H9 (cell line): ENCODE measurements around the gene CASK. TPM values are rescaled to one million over a fixed set of nuclear protein-coding genes. Genes with fewer than 3 reads are reported as not detected.

Experiments
- DNase-seq: peaks from one replicate; pipeline ENCODE4 v3.0.0-alpha.2; 2017
- H2AFZ ChIP-seq: one replicate; pipeline ENCODE4 v1.6.1; 2013; ENCODE audit warnings: mild to moderate bottlenecking, low read length, control low read depth, moderate library complexity
- H2AK5ac ChIP-seq: 2 replicates; pipeline ENCODE4 v1.6.1; 2013; ENCODE audit warnings: low read length, control low read depth, mixed read lengths; ENCODE audit not compliant: insufficient read length
- H2BK120ac ChIP-seq: one replicate; pipeline ENCODE4 v1.6.1; 2013; ENCODE audit warnings: low read depth, mild to moderate bottlenecking, low read length, control low read depth, inconsistent platforms; ENCODE audit not compliant: poor library complexity, severe bottlenecking
- H2BK12ac ChIP-seq: 2 replicates; pipeline ENCODE4 v1.6.1; 2013; ENCODE audit warnings: low read length, control low read depth, mixed read lengths, low read depth; ENCODE audit not compliant: insufficient read length
- H2BK15ac ChIP-seq: 2 replicates; pipeline ENCODE4 v1.6.1; 2013; ENCODE audit warnings: low read depth, low read length, control low read depth
- H2BK20ac ChIP-seq: one replicate; pipeline ENCODE4 v1.6.1; 2013; ENCODE audit warnings: low read depth, mild to moderate bottlenecking, low read length, control low read depth, inconsistent platforms; ENCODE audit not compliant: poor library complexity, severe bottlenecking
- H2BK5ac ChIP-seq: 2 replicates; pipeline ENCODE4 v1.6.1; 2013; ENCODE audit warnings: low read length, control low read depth, mixed read lengths; ENCODE audit not compliant: insufficient read length
- H3K14ac ChIP-seq: 2 replicates; pipeline ENCODE4 v1.6.1; 2013; ENCODE audit warnings: low read length, control low read depth; ENCODE audit not compliant: insufficient read depth
- H3K18ac ChIP-seq: 2 replicates; pipeline ENCODE4 v1.6.1; 2013; ENCODE audit warnings: low read depth, mild to moderate bottlenecking, mixed read lengths, low read length, control low read depth; ENCODE audit not compliant: insufficient read length
- H3K23ac ChIP-seq: 2 replicates; pipeline ENCODE4 v1.6.1; 2013; ENCODE audit warnings: low read length, control low read depth, mixed read lengths, low read depth; ENCODE audit not compliant: insufficient read length
- H3K23me2 ChIP-seq: 2 replicates; pipeline ENCODE4 v1.6.1; 2013; ENCODE audit warnings: low read depth, mild to moderate bottlenecking, mixed read lengths, low read length, control low read depth; ENCODE audit not compliant: insufficient read length, poor library complexity, severe bottlenecking
- H3K27ac ChIP-seq: 2 replicates; pipeline ENCODE4 v1.5.1; 2013; ENCODE audit warnings: low read length, control low read depth, mixed read lengths, low read depth; ENCODE audit not compliant: insufficient read length
- H3K27me3 ChIP-seq: 2 replicates; pipeline ENCODE4 v1.6.1; 2013; ENCODE audit warnings: low read length, control low read depth, inconsistent platforms; ENCODE audit not compliant: insufficient read depth
- H3K4ac ChIP-seq: 2 replicates; pipeline ENCODE4 v1.6.1; 2013; ENCODE audit warnings: low read depth, mild to moderate bottlenecking, control low read depth, inconsistent platforms, low read length, moderate library complexity
- H3K4me1 ChIP-seq: 2 replicates; pipeline ENCODE4 v1.6.1; 2013; ENCODE audit warnings: low read length, control low read depth, inconsistent platforms; ENCODE audit not compliant: insufficient read depth
- H3K4me2 ChIP-seq: 2 replicates; pipeline ENCODE4 v1.6.1; 2013; ENCODE audit warnings: low read length, control low read depth, mixed read lengths; ENCODE audit not compliant: insufficient read length, insufficient read depth
- H3K56ac ChIP-seq: 2 replicates; pipeline ENCODE4 v1.6.1; 2013; ENCODE audit warnings: low read depth, mild to moderate bottlenecking, mixed read lengths, low read length, control low read depth; ENCODE audit not compliant: insufficient read length
- H3K79me1 ChIP-seq: 2 replicates; pipeline ENCODE4 v1.6.1; 2013; ENCODE audit warnings: low read depth, mild to moderate bottlenecking, moderate library complexity, low read length, control low read depth, inconsistent platforms; ENCODE audit not compliant: insufficient read depth, poor library complexity, severe bottlenecking
- H3K79me2 ChIP-seq: 2 replicates; pipeline ENCODE4 v1.6.1; 2013; ENCODE audit warnings: low read length, control low read depth, inconsistent platforms; ENCODE audit not compliant: insufficient read depth
- H3K9ac ChIP-seq: 2 replicates; pipeline ENCODE4 v1.6.1; 2013; ENCODE audit warnings: low read length, control low read depth, mixed read lengths; ENCODE audit not compliant: insufficient read length; ENCODE audit errors: extremely low read depth
- H3K9me3 ChIP-seq: one replicate; pipeline ENCODE4 v1.6.1; 2013; ENCODE audit warnings: low read depth, low read length, inconsistent platforms; ENCODE audit not compliant: control insufficient read depth
- H3T11ph ChIP-seq: one replicate; pipeline ENCODE4 v1.6.1; 2013; ENCODE audit warnings: mild to moderate bottlenecking, low read length, control low read depth, inconsistent platforms
- H4K20me1 ChIP-seq: one replicate; pipeline ENCODE4 v1.6.1; 2013; ENCODE audit not compliant: control insufficient read depth, insufficient read length, insufficient read depth
- H4K5ac ChIP-seq: 2 replicates; pipeline ENCODE4 v1.6.1; 2013; ENCODE audit warnings: low read depth, mild to moderate bottlenecking, mixed read lengths, low read length, control low read depth; ENCODE audit not compliant: insufficient read length
- H4K8ac ChIP-seq: replicated peaks from 2 replicates; pipeline ENCODE4 v1.6.1; 2013; ENCODE audit warnings: low read length, control low read depth, mixed read lengths, low read depth; ENCODE audit not compliant: insufficient read length
- H4K91ac ChIP-seq: 2 replicates; pipeline ENCODE4 v1.6.1; 2013; ENCODE audit warnings: low read depth, mild to moderate bottlenecking, moderate library complexity, mixed read lengths, low read length, control low read depth; ENCODE audit not compliant: insufficient read length
- H3K27ac Mint-ChIP-seq, 3 experiments: 2 replicates in 2 of 3; 3 replicates in 1 of 3; pipeline ENCODE4 v1.8.0; 2020 to 2021; ENCODE audit warnings: mixed read lengths in 3 of 3, mild to moderate bottlenecking in 1 of 3, moderate library complexity in 1 of 3
- H3K27me3 Mint-ChIP-seq: 2 replicates; pipeline ENCODE4 v1.8.0; 2021; ENCODE audit warnings: low read depth, mild to moderate bottlenecking, moderate library complexity, mixed read lengths
- H3K36me3 Mint-ChIP-seq, 3 experiments: 2 replicates in 2 of 3; 3 replicates in 1 of 3; pipeline ENCODE4 v1.8.0; 2020 to 2021; ENCODE audit warnings: low read depth in 3 of 3, mixed read lengths in 3 of 3; ENCODE audit not compliant: insufficient read depth in 1 of 3
- H3K4me1 Mint-ChIP-seq, 2 experiments: 2 replicates each; pipeline ENCODE4 v1.8.0; 2020; ENCODE audit warnings: mixed read lengths in 2 of 2
- H3K4me3 Mint-ChIP-seq, 2 experiments: 2 replicates in 1 of 2; 3 replicates in 1 of 2; pipeline ENCODE4 v1.8.0; 2020 to 2021; ENCODE audit warnings: mild to moderate bottlenecking in 2 of 2, mixed read lengths in 2 of 2, moderate library complexity in 1 of 2
- H3K9me3 Mint-ChIP-seq, 2 experiments: 2 replicates in 1 of 2; 3 replicates in 1 of 2; pipeline ENCODE4 v1.8.0; 2020; ENCODE audit warnings: mild to moderate bottlenecking in 2 of 2, mixed read lengths in 2 of 2, moderate library complexity in 1 of 2
- WGBS: extraction: QIAGEN DNeasy Blood & Tissue Kit; methylation state at CpG from one replicate; pipeline ENCODE4 v1.1.7; 2013; ENCODE audit warnings: missing lambda C conversion rate, low lambda C conversion rate, mixed read lengths; ENCODE audit not compliant: insufficient read length; ENCODE audit errors: extremely low coverage; 5-methylcytosine and 5-hydroxymethylcytosine counted together
- total RNA-seq: library from RNA; stranded (reverse); gene quantifications from 2 replicates; pipeline ENCODE4 v1.2.1, GENCODE V29; 2021
- TF ChIP-seq, protein P1 (sequence below): fragments of 200-600 bp; sonication (generic); conservative IDR thresholded peaks from 3 replicates; pipeline ENCODE4 v1.8.0; 2021; ENCODE audit warnings: antibody characterized with exemption, mild to moderate bottlenecking

Gene CASK
- total RNA-seq, 1 experiment from 2014 or later, result 44.1 TPM

DNA sequence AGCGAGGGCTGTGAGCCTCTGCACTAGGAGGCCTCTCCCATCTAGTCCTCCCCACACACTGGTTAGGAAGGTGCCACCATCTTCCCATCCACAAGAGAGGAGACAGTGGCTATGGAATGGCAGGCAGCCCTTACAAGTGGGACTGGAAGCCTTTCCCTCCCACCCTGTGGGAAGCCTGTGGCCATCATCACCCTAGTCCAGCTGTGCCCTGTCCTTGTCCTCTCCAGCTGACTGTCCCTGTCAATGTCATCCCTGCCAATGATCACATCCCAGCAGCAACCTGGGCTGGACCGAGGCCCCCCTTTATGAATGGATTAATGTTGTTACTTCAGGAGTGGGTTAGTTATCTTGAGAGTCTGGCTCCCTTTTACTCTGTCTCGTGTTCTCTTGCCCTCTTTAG lies 423.4 kb downstream of the CASK start:
- Mint-ChIP-seq H3K27ac (no peak overlapping the region), H3K36me3 (peaks cover 1 to 5% (median 3%) of the 10 kb centered on the region in 3 experiments; a peak in 4 of 7 replicates)
- no CpG with 5 or more reads among the region's 3 CpGs for WGBS

More for the DNA sequence above, 423.4 kb downstream of the CASK start:
- H2AK5ac ChIP-seq, result no peak overlapping the region
- Mint-ChIP-seq H3K4me1 (no peaks in the 10 kb centered on the region), H3K9me3 (peaks cover 55 to 67% of the 10 kb centered on the region in 2 experiments), H3K27me3 (no peaks in the 10 kb centered on the region), H3K4me3 (no peak overlapping the region)
- H3K4me1 ChIP-seq, result no peaks in the 10 kb centered on the region
- H4K91ac ChIP-seq, result no peak overlapping the region
- no peak overlapping the region for H4K8ac ChIP-seq
- H2AFZ ChIP-seq, result no peak overlapping the region
- DNase-seq, result no peak
- no peak overlapping the region for H3K4me2 ChIP-seq
- no peak overlapping the region for H2BK12ac ChIP-seq
- H3T11ph ChIP-seq, result no peak overlapping the region
- no peaks in the 10 kb centered on the region for H3K27me3 ChIP-seq
- no peaks in the 10 kb centered on the region for H3K79me2 ChIP-seq
- no peak overlapping the region for H3K23ac ChIP-seq
- TF ChIP-seq, protein P1, sequence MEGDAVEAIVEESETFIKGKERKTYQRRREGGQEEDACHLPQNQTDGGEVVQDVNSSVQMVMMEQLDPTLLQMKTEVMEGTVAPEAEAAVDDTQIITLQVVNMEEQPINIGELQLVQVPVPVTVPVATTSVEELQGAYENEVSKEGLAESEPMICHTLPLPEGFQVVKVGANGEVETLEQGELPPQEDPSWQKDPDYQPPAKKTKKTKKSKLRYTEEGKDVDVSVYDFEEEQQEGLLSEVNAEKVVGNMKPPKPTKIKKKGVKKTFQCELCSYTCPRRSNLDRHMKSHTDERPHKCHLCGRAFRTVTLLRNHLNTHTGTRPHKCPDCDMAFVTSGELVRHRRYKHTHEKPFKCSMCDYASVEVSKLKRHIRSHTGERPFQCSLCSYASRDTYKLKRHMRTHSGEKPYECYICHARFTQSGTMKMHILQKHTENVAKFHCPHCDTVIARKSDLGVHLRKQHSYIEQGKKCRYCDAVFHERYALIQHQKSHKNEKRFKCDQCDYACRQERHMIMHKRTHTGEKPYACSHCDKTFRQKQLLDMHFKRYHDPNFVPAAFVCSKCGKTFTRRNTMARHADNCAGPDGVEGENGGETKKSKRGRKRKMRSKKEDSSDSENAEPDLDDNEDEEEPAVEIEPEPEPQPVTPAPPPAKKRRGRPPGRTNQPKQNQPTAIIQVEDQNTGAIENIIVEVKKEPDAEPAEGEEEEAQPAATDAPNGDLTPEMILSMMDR, result no peak
- no peak overlapping the region for H3K27ac ChIP-seq
- H3K9me3 ChIP-seq, result no peaks in the 10 kb centered on the region
- H3K18ac ChIP-seq, result no peak overlapping the region
- no peak overlapping the region for H3K9ac ChIP-seq
- H3K14ac ChIP-seq, result no peak overlapping the region; the same call in 1 of the 2 replicates
- H3K23me2 ChIP-seq, result no peaks in the 10 kb centered on the region
- H2BK15ac ChIP-seq, result no peak overlapping the region
- H2BK5ac ChIP-seq, result no peak overlapping the region
- H3K79me1 ChIP-seq, result no peaks in the 10 kb centered on the region
- no peak overlapping the region for H2BK20ac ChIP-seq
- H4K5ac ChIP-seq, result no peak overlapping the region
- H3K4ac ChIP-seq, result no peak overlapping the region
- no peaks in the 10 kb centered on the region for H4K20me1 ChIP-seq
- H3K56ac ChIP-seq, result no peak overlapping the region
- no peak overlapping the region for H2BK120ac ChIP-seq
